ENCODE results near the gene GABRA4. TPM values are rescaled to one million over a fixed set of nuclear protein-coding genes. Genes with fewer than 3 reads are reported as not detected.

Gene GABRA4
- total RNA-seq, 4 donors from 2014 or later, result 0.08 to 0.71 (median 0.27) TPM; not detected in 1

- H3K4me3 ChIP-seq (ENCODE audit: low read depth, poor library complexity, severe bottlenecking), result no peak overlapping the region
- no peak for TF ChIP-seq POLR2A (IDR thresholded peaks at IDR 0.05)
- WGBS, 2 donors, result 68 to 87% methylated on average over 1 of the region's 1 CpG
- intact Hi-C loops (cut with DNase I; ENCODE audit: low total_unique reads), result no loop called here
- no peak for DNase-seq (ENCODE audit: low spot score in 2 of 2)
These were observed 43.6 kb downstream of the GABRA4 start for GRCh38 chr4:46949822-46950221.

GRCh38 chr4:46947541-46947940 is 45.8 kb downstream of the GABRA4 start:
- WGBS, 2 donors, result 28 to 31% methylated on average over 2 of the region's 2 CpGs
- DNase-seq (ENCODE audit: low spot score in 2 of 2), result no peak
- no peak overlapping the region for H3K4me3 ChIP-seq (ENCODE audit: low read depth, poor library complexity, severe bottlenecking)
- no peak for TF ChIP-seq CTCF (IDR thresholded peaks at IDR 0.05)
- no peak for TF ChIP-seq POLR2A (IDR thresholded peaks at IDR 0.05)
- intact Hi-C loops (cut with DNase I; ENCODE audit: low total_unique reads), result no loop called here

- intact Hi-C loops (cut with DNase I; ENCODE audit: low total_unique reads), result no loop called here
- WGBS, 2 donors, result 22 to 31% methylated on average over 6 of the region's 6 CpGs
- no peak overlapping the region for H3K4me3 ChIP-seq (ENCODE audit: low read depth, poor library complexity, severe bottlenecking)
- TF ChIP-seq POLR2A (IDR thresholded peaks at IDR 0.05) (no peak), CTCF (IDR thresholded peaks at IDR 0.05) (no peak)
- DNase-seq (ENCODE audit: low spot score in 2 of 2), result no peak
These were observed 46.4 kb downstream of the GABRA4 start for GRCh38 chr4:46946919-46947536.

- no peak for TF ChIP-seq CTCF (IDR thresholded peaks at IDR 0.05)
- TF ChIP-seq POLR2A (IDR thresholded peaks at IDR 0.05), result no peak
- intact Hi-C loops (cut with DNase I; ENCODE audit: low total_unique reads), result no loop called here
- no peak overlapping the region for H3K4me3 ChIP-seq (ENCODE audit: low read depth, poor library complexity, severe bottlenecking)
- DNase-seq (ENCODE audit: low spot score in 2 of 2), result no peak
These were observed 48.3 kb downstream of the GABRA4 start for GRCh38 chr4:46945062-46945461.

- intact Hi-C loops (cut with DNase I; ENCODE audit: low total_unique reads), result no loop called here
- 97% methylated on average over 1 of the region's 1 CpG for WGBS, 2 donors
- no peak for DNase-seq (ENCODE audit: low spot score in 2 of 2)
- TF ChIP-seq POLR2A (IDR thresholded peaks at IDR 0.05) (no peak), CTCF (IDR thresholded peaks at IDR 0.05) (no peak)
- no peak overlapping the region for H3K4me3 ChIP-seq (ENCODE audit: low read depth, poor library complexity, severe bottlenecking)
These were observed 49.0 kb downstream of the GABRA4 start for GRCh38 chr4:46944345-46944744.

GRCh38 chr4:46937493-46937892 is 55.9 kb downstream of the GABRA4 start:
- H3K4me3 ChIP-seq (ENCODE audit: low read depth, poor library complexity, severe bottlenecking), result no peak overlapping the region
- DNase-seq (ENCODE audit: low spot score in 2 of 2), result no peak
- no peak for TF ChIP-seq POLR2A (IDR thresholded peaks at IDR 0.05)
- TF ChIP-seq CTCF (IDR thresholded peaks at IDR 0.05), result no peak
- 69 to 73% methylated on average over 1 of the region's 1 CpG for WGBS, 2 donors
- intact Hi-C loops (cut with DNase I; ENCODE audit: low total_unique reads), result no loop called here

Measured in lower leg skin (tissue), 4 donors.